SU-DHL-6 (cell line): Measurements from ENCODE around the gene CELA2B.

Experiments used
- H2AFZ ChIP-seq: fragments of 200-600 bp; sonication (generic); 2 replicates; pipeline ENCODE4 v1.6.1; 2014; ENCODE audit warnings: low read depth, mild to moderate bottlenecking, moderate library complexity, mixed read lengths, antibody characterized with exemption, low read length; ENCODE audit not compliant: severe bottlenecking
- H3F3A ChIP-seq: fragments of 200-600 bp; shearing (Covaris generic); 2 replicates; pipeline ENCODE4 v1.6.0; 2016; ENCODE audit warnings: antibody characterized with exemption, mild to moderate bottlenecking; ENCODE audit not compliant: insufficient read depth
- H3K27ac ChIP-seq: fragments of 200-600 bp; sonication (generic); 2 replicates; pipeline ENCODE4 v1.5.1; 2016; ENCODE audit warnings: low read depth, mild to moderate bottlenecking, low read length, moderate library complexity, mixed read lengths
- H3K27me3 ChIP-seq: fragments of 200-600 bp; sonication (generic), shearing (Covaris generic); 2 replicates; pipeline ENCODE4 v1.6.0; 2014; ENCODE audit warnings: mild to moderate bottlenecking, low read length
- H3K36me3 ChIP-seq: fragments of 200-600 bp; sonication (generic); 2 replicates; pipeline ENCODE4 v1.6.1; 2014; ENCODE audit warnings: mild to moderate bottlenecking, low read length, mixed read lengths
- H3K4me2 ChIP-seq: fragments of 300-600, 200-600 bp; shearing (Covaris generic), sonication (generic); 2 replicates; pipeline ENCODE4 v1.6.0; 2014; ENCODE audit warnings: low read length, low read depth, mild to moderate bottlenecking; ENCODE audit not compliant: poor library complexity, severe bottlenecking
- H3K4me3 ChIP-seq: fragments of 200-600 bp; sonication (generic); 2 replicates; pipeline ENCODE4 v1.5.1; 2014; ENCODE audit warnings: antibody characterized with exemption, low read length, mild to moderate bottlenecking, mixed read lengths; ENCODE audit not compliant: insufficient read depth, poor library complexity, severe bottlenecking
- H3K79me2 ChIP-seq: fragments of 200-600 bp; sonication (generic); 2 replicates; pipeline ENCODE4 v1.6.1; 2014; ENCODE audit warnings: mild to moderate bottlenecking, low read length, moderate library complexity; ENCODE audit not compliant: insufficient read depth
- H3K9ac ChIP-seq: fragments of 200-600 bp; sonication (generic); 2 replicates; pipeline ENCODE4 v1.7.0; 2014; ENCODE audit warnings: mild to moderate bottlenecking, low read length
- H3K9me2 ChIP-seq: fragments of 200-600 bp; sonication (generic); replicated peaks from 2 replicates; pipeline ENCODE4 v1.6.1; 2014; ENCODE audit warnings: low read length; ENCODE audit not compliant: insufficient read depth
- H3K9me3 ChIP-seq: fragments of 200-600 bp; sonication (generic); 2 replicates; pipeline ENCODE4 v1.6.1; 2014; ENCODE audit warnings: low read length, mixed read lengths; ENCODE audit not compliant: insufficient read depth
- H4K20me1 ChIP-seq: fragments of 200-600 bp; sonication (generic); 2 replicates; pipeline ENCODE4 v1.6.1; 2014; ENCODE audit warnings: low read depth, mild to moderate bottlenecking, antibody characterized with exemption, low read length, moderate library complexity, mixed read lengths
- CTCF ChIP-seq: fragments of 200-600 bp; sonication (generic); IDR thresholded peaks from one replicate; pipeline ENCODE4 v1.5.1; 2017; ENCODE audit warnings: antibody characterized with exemption, mild to moderate bottlenecking, low read length, moderate library complexity; ENCODE audit not compliant: insufficient read depth, poor library complexity, severe bottlenecking
- EZH2phosphoT487 ChIP-seq: fragments of 200-600 bp; sonication (generic), shearing (Covaris generic); conservative IDR thresholded peaks from 2 replicates; pipeline ENCODE4 v1.6.1; 2018; ENCODE audit warnings: mild to moderate bottlenecking, antibody characterized with exemption, low read length, moderate library complexity, mixed read lengths

The CELA2B gene

GRCh38 chr1:15435239-15436077 is 40.4 kb upstream of the CELA2B start:
- H3K27me3 ChIP-seq: no peaks in the 10 kb centered on the region
- no peaks in the 10 kb centered on the region for H3K9me3 ChIP-seq
- H3K9me2 ChIP-seq: no peaks in the 10 kb centered on the region
- H3K4me2 ChIP-seq: no peak overlapping the region
- H3K79me2 ChIP-seq: no peaks in the 10 kb centered on the region
- no peaks in the 10 kb centered on the region for H3F3A ChIP-seq
- no peak overlapping the region for H2AFZ ChIP-seq
- H3K4me3 ChIP-seq: no peak overlapping the region
- H4K20me1 ChIP-seq: no peaks in the 10 kb centered on the region
- TF ChIP-seq EZH2phosphoT487 (no peak), CTCF (no peak)
- H3K27ac ChIP-seq: no peak overlapping the region
- H3K36me3 ChIP-seq: no peaks in the 10 kb centered on the region
- H3K9ac ChIP-seq: no peak overlapping the region

GRCh38 chr1:15436881-15437442 is 38.9 kb upstream of the CELA2B start:
- no peaks in the 10 kb centered on the region for H3K9me2 ChIP-seq
- no peaks in the 10 kb centered on the region for H4K20me1 ChIP-seq
- H3K4me2 ChIP-seq: no peak overlapping the region
- no peaks in the 10 kb centered on the region for H3K36me3 ChIP-seq
- no peak for TF ChIP-seq CTCF
- TF ChIP-seq EZH2phosphoT487: no peak
- H3K4me3 ChIP-seq: no peak overlapping the region
- no peaks in the 10 kb centered on the region for H3F3A ChIP-seq
- H3K79me2 ChIP-seq: no peaks in the 10 kb centered on the region
- H2AFZ ChIP-seq: no peak overlapping the region
- H3K9me3 ChIP-seq: no peaks in the 10 kb centered on the region
- H3K27ac ChIP-seq: no peak overlapping the region
- no peak overlapping the region for H3K9ac ChIP-seq
- no peaks in the 10 kb centered on the region for H3K27me3 ChIP-seq

GRCh38 chr1:15439325-15439724 is 36.6 kb upstream of the CELA2B start:
- H3K9me2 ChIP-seq: no peaks in the 10 kb centered on the region
- H3K4me2 ChIP-seq: no peak overlapping the region
- H4K20me1 ChIP-seq: no peaks in the 10 kb centered on the region
- no peak overlapping the region for H2AFZ ChIP-seq
- no peak for TF ChIP-seq CTCF
- H3F3A ChIP-seq: no peaks in the 10 kb centered on the region
- no peaks in the 10 kb centered on the region for H3K27me3 ChIP-seq
- H3K36me3 ChIP-seq: no peaks in the 10 kb centered on the region
- H3K9ac ChIP-seq: no peak overlapping the region
- H3K9me3 ChIP-seq: no peaks in the 10 kb centered on the region
- no peak overlapping the region for H3K4me3 ChIP-seq
- H3K27ac ChIP-seq: no peak overlapping the region
- no peaks in the 10 kb centered on the region for H3K79me2 ChIP-seq
